SK-N-SH (cell line): ENCODE results near the gene ACSM5. TPM values are rescaled to one million over a fixed set of nuclear protein-coding genes. Genes with fewer than 3 reads are reported as not detected.

Source experiments
- CTCF ChIA-PET: fragments of 300-600, 350-600 bp; formaldehyde crosslinking; extraction: SDS; loops from one replicate; lab custom pipeline; 2021; lab: Yijun Ruan, JAX
- POLR2A ChIA-PET: fragments of 350-600 bp; sonication (Branson Sonifier 250); formaldehyde crosslinking; extraction: SDS; loops from one replicate; lab custom pipeline; 2020; ENCODE audit warnings: antibody characterized with exemption, inconsistent platforms; lab: Yijun Ruan, JAX
- DNase-seq: peaks from one replicate; pipeline ENCODE4 v3.0.0; 2012
- H2AFZ ChIP-seq: fragments of 200-600 bp; sonication (generic); 2 replicates; pipeline ENCODE4 v1.8.1; 2016; ENCODE audit warnings: antibody characterized with exemption, mild to moderate bottlenecking, low read depth
- H3F3A ChIP-seq: fragments of 200-600 bp; sonication (generic); replicated peaks from 2 replicates; pipeline ENCODE3; 2016; ENCODE audit warnings: antibody characterized with exemption, mild to moderate bottlenecking; ENCODE audit not compliant: insufficient read depth
- H3K27ac ChIP-seq, 2 experiments: fragments of 200-500 bp in 1 of 2; fragments of 200-600 bp in 1 of 2; sonication (Bioruptor generic) in 1 of 2; sonication (generic), shearing (Covaris generic) in 1 of 2; 2 replicates each; pipeline versions ENCODE4 v1.5.1 to v1.6.1; 2014 to 2016; ENCODE audit warnings: low read depth in 2 of 2, inconsistent platforms in 1 of 2, low read length in 1 of 2, mild to moderate bottlenecking in 1 of 2, mixed read lengths in 1 of 2
- H3K27me3 ChIP-seq: fragments of 200-600 bp; sonication (generic), shearing (Covaris generic); 2 replicates; pipeline ENCODE4 v1.6.1; 2016; ENCODE audit warnings: mixed run types; ENCODE audit not compliant: insufficient read depth
- H3K36me3 ChIP-seq, 2 experiments: fragments of 200-500 bp in 1 of 2; fragments of 200-600 bp in 1 of 2; sonication (Bioruptor generic) in 1 of 2; sonication (generic) in 1 of 2; replicated peaks in 1 of 2; 2 replicates each; pipeline versions ENCODE3 to v1.5.1; 2014 to 2016; ENCODE audit warnings: low read length in 1 of 2, mild to moderate bottlenecking in 1 of 2; ENCODE audit not compliant: insufficient read depth in 2 of 2, control insufficient read depth in 1 of 2
- H3K4me1 ChIP-seq, 2 experiments: fragments of 200-500 bp in 1 of 2; fragments of 200-600 bp in 1 of 2; sonication (Bioruptor generic) in 1 of 2; sonication (generic), shearing (Covaris generic) in 1 of 2; 2 replicates each; pipeline versions ENCODE4 v1.5.1 to v1.6.1; 2014 to 2016; ENCODE audit warnings: low read depth in 1 of 2, low read length in 1 of 2, mixed run types in 1 of 2; ENCODE audit not compliant: insufficient read depth in 2 of 2, control insufficient read depth in 1 of 2
- H3K4me2 ChIP-seq: fragments of 200-600 bp; sonication (generic), shearing (Covaris generic); 2 replicates; pipeline ENCODE4 v1.6.1; 2017; ENCODE audit warnings: mixed run types
- H3K4me3 ChIP-seq, 2 experiments: fragments of 200-500 bp in 1 of 2; fragments of 200-600 bp in 1 of 2; sonication (Bioruptor generic) in 1 of 2; sonication (generic), shearing (Covaris generic) in 1 of 2; 2 replicates each; pipeline versions ENCODE4 v1.5.1 to v1.8.1; 2014 to 2016; ENCODE audit warnings: low read depth in 2 of 2, inconsistent platforms in 1 of 2, low read length in 1 of 2, mild to moderate bottlenecking in 1 of 2, mixed read lengths in 1 of 2, moderate library complexity in 1 of 2
- H3K79me2 ChIP-seq: fragments of 200-600 bp; sonication (generic); 2 replicates; pipeline ENCODE4 v1.8.1; 2017; ENCODE audit warnings: mild to moderate bottlenecking; ENCODE audit not compliant: insufficient read depth
- H3K9ac ChIP-seq: fragments of 200-600 bp; sonication (generic); 2 replicates; pipeline ENCODE4 v1.6.1; 2017; ENCODE audit warnings: mixed run types
- H3K9me2 ChIP-seq: fragments of 200-600 bp; sonication (generic); 2 replicates; pipeline ENCODE4 v1.6.1; 2017; ENCODE audit warnings: mixed run types
- H3K9me3 ChIP-seq: fragments of 200-600 bp; sonication (generic); 2 replicates; pipeline ENCODE4 v1.6.1; 2017; ENCODE audit warnings: mixed run types, mild to moderate bottlenecking, moderate library complexity
- H4K20me1 ChIP-seq: fragments of 200-600 bp; sonication (generic); 2 replicates; pipeline ENCODE4 v1.6.1; 2017; ENCODE audit warnings: mild to moderate bottlenecking, mixed run types; ENCODE audit not compliant: insufficient read depth
- CTCF ChIP-seq: fragments of 200-600 bp; sonication (generic); IDR thresholded peaks from 2 replicates; pipeline ENCODE4 v1.6.1; 2017; ENCODE audit warnings: antibody characterized with exemption, mild to moderate bottlenecking, moderate library complexity
- FOXJ3 ChIP-seq: sonication (generic); formaldehyde crosslinking; IDR thresholded peaks from 2 replicates; pipeline ENCODE4 v1.5.1; 2020; ENCODE audit warnings: mild to moderate bottlenecking, missing genetic modification reagents
- GATA2 ChIP-seq: sonication (generic); formaldehyde crosslinking; IDR thresholded peaks from 2 replicates; pipeline ENCODE4 v1.5.0; 2020; ENCODE audit warnings: mild to moderate bottlenecking, missing genetic modification reagents
- MAX ChIP-seq: IDR thresholded peaks from 2 replicates; pipeline ENCODE4 v1.4.0; 2012; ENCODE audit warnings: low read depth
- RAD21 ChIP-seq: IDR thresholded peaks from 2 replicates; pipeline ENCODE4 v1.6.1; 2012; ENCODE audit warnings: mild to moderate bottlenecking, low read length
- RCOR1 ChIP-seq: fragments of 150-350 bp; IDR thresholded peaks from 2 replicates; pipeline ENCODE4 v1.6.1; 2017; ENCODE audit warnings: antibody characterized with exemption, low read length
- RFX5 ChIP-seq: IDR thresholded peaks from 2 replicates; pipeline ENCODE4 v1.6.1; 2012; ENCODE audit warnings: mild to moderate bottlenecking, improper control_type of control experiment, low read length
- USF1 ChIP-seq: IDR thresholded peaks from 2 replicates; pipeline ENCODE4 v1.4.0; 2012; ENCODE audit warnings: low read depth, borderline replicate concordance
- USF2 ChIP-seq: fragments of 150-350 bp; IDR thresholded peaks from 2 replicates; pipeline ENCODE4 v1.6.1; 2017; ENCODE audit warnings: antibody characterized with exemption, low read length, low read depth, borderline replicate concordance
- WGBS: methylation state at CpG from one replicate; pipeline ENCODE4 v1.1.6; 2017; ENCODE audit warnings: low lambda C conversion rate; 5-methylcytosine and 5-hydroxymethylcytosine counted together
- polyA plus RNA-seq, 3 experiments: library from polyadenylated mRNA; depleted of rRNA; stranded (reverse); fragments of >200 nt; gene quantifications; 2 replicates each; pipeline ENCODE4 v1.2.3, GENCODE V29; 2012

Gene ACSM5
- polyA plus RNA-seq, 1 of the 3 experiments (the other 2 are of a cell fraction) = not detected

- no peaks in the 10 kb centered on the region for H3K27me3 ChIP-seq
- H3K9me2 ChIP-seq = no peaks in the 10 kb centered on the region
- POLR2A ChIA-PET = no interaction called here
- H3F3A ChIP-seq = no peaks in the 10 kb centered on the region
- no peak for TF ChIP-seq GATA2 (CRISPR knock-in tag)
- TF ChIP-seq FOXJ3 (CRISPR knock-in tag) = no peak
- no peak for TF ChIP-seq MAX
- no peak for TF ChIP-seq USF1
- no peak for TF ChIP-seq RFX5
- TF ChIP-seq RAD21 = no peak
- TF ChIP-seq RCOR1 = no peak
- no peak for TF ChIP-seq CTCF
- H3K4me3 ChIP-seq = no peak overlapping the region
- CTCF ChIA-PET = no interaction called here
- no peaks in the 10 kb centered on the region for H4K20me1 ChIP-seq
- no peaks in the 10 kb centered on the region for H3K79me2 ChIP-seq
- WGBS = 20% methylated on average over 5 of the region's 5 CpGs
- no peak overlapping the region for H3K4me2 ChIP-seq
- H3K27ac ChIP-seq = no peak overlapping the region
- no peaks in the 10 kb centered on the region for H3K4me1 ChIP-seq
- no peak overlapping the region for H2AFZ ChIP-seq
- H3K9me3 ChIP-seq = no peaks in the 10 kb centered on the region
- no peaks in the 10 kb centered on the region for H3K36me3 ChIP-seq
- no peak for DNase-seq
- no peak overlapping the region for H3K9ac ChIP-seq
These were observed 18.3 kb upstream of the ACSM5 start for GRCh38 chr16:20391045-20391444.

GRCh38 chr16:20393801-20394577 is 15.3 kb upstream of the ACSM5 start:
- ChIA-PET CTCF (interaction anchor here (0.7 to 8.0 kb wide), 5 partner anchors 9 to 495 kb away, joined by 3 to 61 read pairs (median 3); no protein-coding TSS in a partner anchor), POLR2A (no interaction called here)
- Histone ChIP-seq H3K4me3 (no peak overlapping the region), H3K4me2 (no peak overlapping the region), H3K4me1 (no peaks in the 10 kb centered on the region), H3K9me2 (no peaks in the 10 kb centered on the region), H3K9ac (no peak overlapping the region), H4K20me1 (no peaks in the 10 kb centered on the region), H3K79me2 (no peaks in the 10 kb centered on the region), H3K9me3 (no peaks in the 10 kb centered on the region), H3F3A (no peaks in the 10 kb centered on the region), H3K27me3 (no peaks in the 10 kb centered on the region), H3K36me3 (no peaks in the 10 kb centered on the region), H3K27ac (no peak overlapping the region), H2AFZ (no peak overlapping the region)
- no peak for TF ChIP-seq FOXJ3 (CRISPR knock-in tag)
- no peak for TF ChIP-seq USF2
- WGBS = 7% methylated on average over 2 of the region's 2 CpGs
- DNase-seq = no peak
